GM19193 (cell line): ENCODE results near the gene CDKN1C.

Source experiments
- POLR2A ChIP-seq: IDR thresholded peaks from 4 replicates; pipeline ENCODE4 v1.6.1; 2011; ENCODE audit not compliant: insufficient read depth, insufficient read length; ENCODE audit errors: extremely low read depth

CDKN1C gene

DNA sequence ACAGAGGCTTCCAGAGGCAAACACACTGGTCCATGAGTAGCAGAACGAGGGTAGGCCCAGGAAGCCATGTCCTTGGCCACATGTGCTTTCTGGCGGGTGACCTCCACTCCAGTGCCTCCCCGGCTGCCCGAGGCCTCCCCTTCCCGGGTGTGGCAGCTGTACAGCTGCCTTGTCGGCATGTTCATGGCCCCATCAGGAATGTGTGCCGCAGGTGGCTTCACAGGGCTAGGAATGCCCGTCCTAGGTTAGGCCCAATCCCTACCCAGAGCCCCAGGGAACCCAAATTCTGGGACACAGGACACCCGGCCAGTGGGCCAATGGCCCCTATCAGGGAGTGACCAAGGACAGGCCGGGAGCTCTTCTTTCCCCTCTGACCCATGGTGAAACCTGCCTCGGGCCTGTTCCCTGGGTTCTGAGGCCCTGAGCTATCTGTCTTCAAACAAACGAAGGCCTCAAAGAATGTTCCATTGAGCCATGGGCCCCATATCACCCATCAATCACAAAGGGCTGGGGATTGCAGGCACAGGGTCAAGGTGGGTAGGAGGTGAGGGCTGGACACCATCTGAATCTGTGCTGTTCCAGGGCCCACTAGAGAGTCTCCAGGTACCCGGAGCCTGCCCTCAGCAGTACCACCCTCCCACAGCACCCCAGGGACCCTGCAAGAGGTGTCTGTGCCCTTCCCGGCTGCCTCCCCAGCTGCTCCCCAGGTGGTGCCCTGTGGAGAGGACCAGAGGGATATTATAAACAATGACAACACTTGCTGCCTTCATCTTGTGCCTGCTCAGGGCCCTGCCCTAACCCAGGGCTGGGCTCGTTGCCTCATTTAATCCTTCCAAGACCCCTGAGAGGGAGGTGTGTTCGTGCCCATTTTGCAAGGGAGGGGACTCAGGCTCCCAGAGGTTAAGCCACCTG lies 4.0 kb upstream of the CDKN1C start:
- no peak for TF ChIP-seq POLR2A

DNA sequence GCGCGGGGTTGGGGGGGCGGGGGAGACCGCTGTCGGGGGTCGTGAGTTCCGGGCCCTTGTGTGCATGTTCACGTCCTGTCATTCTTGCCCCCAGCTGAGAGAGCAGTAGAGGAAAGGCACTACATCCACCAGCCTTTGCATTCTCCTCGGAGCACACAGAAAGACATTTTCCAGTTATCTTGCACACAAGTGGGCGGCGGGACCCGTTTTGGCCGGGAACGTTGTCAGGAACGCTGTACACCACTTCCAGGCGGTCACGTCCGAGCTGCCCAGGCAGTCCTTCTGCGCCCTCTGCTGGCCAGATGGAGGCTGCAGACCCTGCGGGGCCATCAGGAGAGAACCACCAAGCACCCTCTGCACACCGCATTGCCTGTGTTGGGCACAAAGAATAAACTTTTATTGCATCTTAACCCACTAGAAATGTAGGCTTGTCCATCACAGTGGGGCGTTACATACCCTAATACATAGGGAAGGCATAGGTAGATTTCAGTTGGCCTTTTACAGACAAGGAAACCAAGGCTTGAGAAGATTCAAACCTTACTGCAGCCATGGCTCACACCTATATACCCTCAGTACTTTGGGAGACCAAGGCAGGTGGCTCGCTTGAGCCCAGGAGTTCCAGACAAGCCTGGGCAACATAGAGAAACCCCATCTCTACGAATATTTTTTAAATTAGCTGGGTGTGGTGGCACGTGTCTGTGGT lies 2.8 kb upstream of the CDKN1C start:
- no peak for TF ChIP-seq POLR2A

DNA sequence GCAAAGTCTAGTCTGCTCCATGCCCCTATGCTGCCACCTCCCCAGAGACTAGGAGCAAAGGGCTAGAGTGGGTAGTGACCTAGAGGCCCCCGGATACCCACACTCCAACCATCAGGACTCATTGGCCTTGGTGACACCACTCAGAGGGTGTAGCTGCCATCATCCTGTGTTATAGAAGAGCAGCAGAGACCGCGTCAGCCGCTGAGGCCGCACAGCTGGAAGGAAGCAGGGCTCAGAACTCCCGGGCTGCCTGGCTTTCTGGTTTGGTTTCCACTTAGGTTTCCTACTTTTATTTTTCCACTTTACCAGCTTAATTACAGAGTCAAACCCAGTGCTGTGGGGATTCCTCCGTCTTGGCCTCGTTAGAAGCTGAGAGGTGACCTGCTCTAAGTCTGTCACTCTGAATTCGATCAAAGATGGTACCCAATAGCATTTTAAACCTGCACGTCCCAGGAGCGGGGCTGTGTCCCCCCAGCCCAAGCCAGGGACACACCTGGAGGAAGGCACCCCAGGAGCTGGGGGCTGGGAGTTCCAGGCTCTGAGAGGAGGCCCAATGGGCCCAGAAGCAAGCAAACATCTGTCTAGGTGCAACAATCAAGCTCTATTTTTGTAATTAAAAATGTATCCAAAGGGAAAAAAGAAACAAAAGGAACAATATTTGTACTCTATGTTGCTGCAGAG lies 2.1 kb upstream of the CDKN1C start:
- TF ChIP-seq POLR2A = no peak

DNA sequence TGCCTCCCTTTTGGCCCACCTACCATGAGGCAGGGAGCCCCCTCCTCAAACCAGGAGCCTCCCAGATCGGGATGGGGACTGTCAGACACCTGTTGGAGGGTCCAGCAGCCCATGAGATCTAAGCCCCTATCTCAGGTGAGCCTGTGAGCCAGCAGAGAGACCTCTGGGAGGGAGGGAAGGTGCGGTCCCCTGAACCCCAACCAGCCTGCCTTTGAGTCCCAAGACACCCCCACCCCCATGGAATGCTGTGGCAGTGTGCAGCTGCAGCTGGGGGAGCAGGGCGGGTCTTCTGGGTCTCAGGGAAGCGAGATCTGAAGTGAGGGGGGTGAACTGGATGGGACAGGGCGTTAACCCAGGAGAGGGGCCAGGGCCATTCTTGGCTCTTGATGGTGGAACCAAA lies 1.4 kb upstream of the CDKN1C start:
- no peak for TF ChIP-seq POLR2A

DNA sequence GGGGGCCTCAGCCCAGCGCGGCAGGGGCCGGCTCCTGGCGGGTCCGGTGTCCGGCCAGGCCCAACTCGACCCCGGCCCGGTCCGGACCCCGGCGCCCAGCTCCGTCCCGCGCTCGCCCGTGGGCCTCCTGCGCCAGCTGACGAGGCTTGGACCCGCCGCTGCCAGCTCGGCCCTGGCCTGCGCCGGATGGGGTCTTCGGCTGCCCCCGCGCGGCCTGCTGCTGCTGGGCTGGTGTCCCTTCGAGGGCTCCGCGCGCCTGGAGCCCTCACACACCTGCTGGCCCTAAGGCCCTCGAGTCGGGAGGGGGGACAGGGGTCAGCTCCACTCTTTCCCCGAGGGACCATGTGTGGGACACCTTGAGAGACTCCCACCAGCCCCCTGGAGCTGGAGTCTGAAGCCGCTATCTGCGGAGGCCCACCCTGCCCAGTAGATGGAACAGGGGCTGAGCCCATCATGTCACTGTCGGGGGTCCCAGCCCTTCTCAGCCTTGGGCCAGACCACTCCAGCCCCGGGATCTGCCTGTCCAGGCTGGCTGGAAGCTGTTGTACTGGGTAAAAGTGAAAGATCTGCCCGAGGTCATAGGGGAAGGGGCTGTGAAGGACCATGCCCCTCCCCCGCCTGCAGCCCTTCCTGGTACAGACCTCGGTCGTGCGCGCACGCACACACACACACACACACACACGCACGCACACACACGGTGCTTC lies 768 bp upstream of the CDKN1C start:
- no peak for TF ChIP-seq POLR2A

DNA sequence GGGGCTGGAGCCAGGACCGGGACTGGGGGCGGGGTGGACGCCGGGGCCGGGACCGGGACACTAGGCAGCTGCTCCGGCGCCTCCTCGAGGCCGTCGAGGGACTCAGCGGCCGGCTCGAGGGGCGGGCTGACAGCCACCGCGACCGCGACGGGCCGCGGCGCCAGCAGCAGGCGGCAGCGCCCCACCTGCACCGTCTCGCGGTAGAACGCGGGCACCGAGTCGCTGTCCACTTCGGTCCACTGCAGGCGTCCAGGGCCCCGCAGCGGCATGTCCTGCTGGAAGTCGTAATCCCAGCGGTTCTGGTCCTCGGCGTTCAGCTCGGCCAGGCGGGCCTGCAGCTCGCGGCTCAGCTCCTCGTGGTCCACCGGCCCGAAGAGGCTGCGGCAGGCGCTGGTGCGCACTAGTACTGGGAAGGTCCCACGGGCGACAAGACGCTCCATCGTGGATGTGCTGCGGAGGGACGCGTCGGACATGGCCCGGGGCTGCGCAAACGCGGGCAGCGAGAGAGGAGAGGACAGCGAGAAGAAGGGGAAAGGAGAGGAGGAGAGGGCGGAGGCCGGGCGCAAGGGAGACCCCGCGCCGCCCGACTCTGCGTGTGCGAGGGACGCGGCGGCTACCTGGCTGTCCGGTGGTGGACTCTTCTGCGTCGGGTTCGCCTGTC lies 428 bp downstream of the CDKN1C start:
- no peak for TF ChIP-seq POLR2A

DNA sequence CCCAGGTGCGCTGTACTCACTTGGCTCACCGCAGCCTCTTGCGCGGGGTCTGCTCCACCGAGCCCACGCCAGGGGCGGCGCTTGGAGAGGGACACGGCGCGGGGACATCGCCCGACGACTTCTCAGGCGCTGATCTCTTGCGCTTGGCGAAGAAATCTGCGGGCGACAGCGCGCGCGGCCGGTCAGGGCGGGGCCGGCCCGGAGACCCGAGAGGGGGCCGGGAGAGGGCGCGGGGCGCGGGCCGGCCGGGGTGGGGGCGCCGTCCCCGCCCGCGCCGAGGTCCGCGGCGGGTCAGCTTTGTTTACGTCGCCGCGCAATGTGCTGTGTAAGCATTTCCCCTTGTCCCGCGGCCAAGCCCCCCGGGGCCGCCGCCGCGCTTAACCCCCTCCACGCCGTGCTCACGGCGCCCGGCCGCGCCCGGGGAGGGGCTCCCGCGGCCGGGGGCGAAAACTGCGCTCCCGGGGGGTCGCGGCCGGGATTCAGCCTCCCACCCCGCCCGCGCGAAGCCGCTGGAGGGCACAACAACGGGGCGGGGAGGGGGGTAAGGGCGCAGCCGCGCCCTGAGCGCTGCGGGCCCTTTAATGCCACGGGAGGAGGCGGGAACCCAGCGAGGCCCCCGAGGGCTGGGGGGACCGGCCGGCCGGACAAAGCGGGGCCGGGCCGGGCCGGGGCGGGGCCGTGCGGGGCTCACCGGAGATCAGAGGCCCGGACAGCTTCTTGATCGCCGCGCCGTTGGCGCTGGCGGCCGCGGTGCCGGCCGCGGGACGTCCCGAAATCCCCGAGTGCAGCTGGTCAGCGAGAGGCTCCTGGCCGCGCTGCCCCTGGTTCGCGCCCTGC lies 1.4 kb downstream of the CDKN1C start:
- no peak for TF ChIP-seq POLR2A

DNA sequence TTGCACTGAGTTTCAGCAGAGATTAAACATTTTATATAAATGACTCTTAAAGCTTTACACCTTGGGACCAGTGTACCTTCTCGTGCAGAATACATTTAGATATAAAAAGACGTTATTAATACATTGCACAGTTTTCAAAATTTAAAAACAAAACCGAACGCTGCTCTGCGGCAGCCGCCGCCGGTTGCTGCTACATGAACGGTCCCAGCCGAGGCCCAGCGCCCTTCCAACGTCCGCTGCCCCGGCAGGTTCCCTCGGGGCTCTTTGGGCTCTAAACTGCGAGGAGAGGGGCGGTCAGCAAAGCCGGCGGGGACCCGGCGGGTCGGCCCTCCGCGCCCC lies 2.0 kb downstream of the CDKN1C start:
- TF ChIP-seq POLR2A = no peak

DNA sequence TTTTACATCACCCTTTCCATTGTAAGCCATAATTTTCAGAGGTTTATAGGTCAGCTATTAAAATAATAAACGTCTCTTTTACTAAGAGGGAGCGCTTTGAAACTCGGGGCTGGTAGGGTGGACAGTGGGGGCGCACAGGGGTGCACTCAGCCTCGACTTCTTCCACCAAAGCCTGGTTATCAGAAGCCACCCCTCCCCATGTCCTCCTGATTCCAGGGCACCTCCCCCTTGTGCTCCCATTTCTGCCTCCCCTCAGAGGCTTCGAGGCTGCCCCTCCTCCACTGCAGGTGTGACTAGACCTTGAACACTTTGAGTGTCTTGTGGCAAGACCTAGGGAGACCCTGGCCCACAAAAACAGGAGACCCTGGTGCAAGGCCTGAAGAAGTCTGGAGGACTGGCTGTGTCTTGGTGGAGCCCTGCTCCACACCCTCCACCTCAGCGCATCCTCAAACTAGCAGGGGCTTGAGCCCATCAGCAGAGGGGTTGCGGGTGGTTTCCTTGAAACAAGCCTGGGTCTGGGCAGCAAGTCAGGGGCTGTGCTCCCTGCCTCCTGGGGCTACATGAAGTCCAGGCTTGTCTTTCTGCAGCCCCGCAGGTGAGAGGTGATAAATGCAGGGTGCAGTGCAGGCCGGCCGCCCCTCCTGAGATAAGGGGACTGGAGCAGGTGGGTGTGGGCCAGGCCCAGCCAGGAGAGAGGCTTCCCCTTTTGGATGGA lies 3.0 kb downstream of the CDKN1C start:
- TF ChIP-seq POLR2A = no peak

DNA sequence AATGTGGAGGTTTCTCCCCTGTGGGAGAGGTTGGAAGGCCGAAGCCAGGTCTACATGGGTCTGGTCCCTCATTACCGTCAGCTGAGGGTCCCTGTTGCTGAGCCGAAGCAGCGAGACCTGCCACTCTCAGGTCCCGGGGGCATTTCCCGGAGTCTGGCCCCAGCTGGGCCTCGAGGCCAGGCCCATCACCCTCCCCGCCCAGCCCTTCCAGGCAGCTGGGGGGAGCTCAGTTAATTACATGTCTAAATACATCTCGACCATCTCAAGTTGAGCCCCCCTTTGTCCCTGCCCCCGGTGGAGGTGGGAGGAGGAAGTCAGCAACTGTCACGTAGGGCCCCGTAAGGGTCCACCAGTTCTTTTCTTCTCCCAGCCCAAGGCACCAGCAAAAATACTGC lies 3.6 kb downstream of the CDKN1C start:
- TF ChIP-seq POLR2A = no peak

DNA sequence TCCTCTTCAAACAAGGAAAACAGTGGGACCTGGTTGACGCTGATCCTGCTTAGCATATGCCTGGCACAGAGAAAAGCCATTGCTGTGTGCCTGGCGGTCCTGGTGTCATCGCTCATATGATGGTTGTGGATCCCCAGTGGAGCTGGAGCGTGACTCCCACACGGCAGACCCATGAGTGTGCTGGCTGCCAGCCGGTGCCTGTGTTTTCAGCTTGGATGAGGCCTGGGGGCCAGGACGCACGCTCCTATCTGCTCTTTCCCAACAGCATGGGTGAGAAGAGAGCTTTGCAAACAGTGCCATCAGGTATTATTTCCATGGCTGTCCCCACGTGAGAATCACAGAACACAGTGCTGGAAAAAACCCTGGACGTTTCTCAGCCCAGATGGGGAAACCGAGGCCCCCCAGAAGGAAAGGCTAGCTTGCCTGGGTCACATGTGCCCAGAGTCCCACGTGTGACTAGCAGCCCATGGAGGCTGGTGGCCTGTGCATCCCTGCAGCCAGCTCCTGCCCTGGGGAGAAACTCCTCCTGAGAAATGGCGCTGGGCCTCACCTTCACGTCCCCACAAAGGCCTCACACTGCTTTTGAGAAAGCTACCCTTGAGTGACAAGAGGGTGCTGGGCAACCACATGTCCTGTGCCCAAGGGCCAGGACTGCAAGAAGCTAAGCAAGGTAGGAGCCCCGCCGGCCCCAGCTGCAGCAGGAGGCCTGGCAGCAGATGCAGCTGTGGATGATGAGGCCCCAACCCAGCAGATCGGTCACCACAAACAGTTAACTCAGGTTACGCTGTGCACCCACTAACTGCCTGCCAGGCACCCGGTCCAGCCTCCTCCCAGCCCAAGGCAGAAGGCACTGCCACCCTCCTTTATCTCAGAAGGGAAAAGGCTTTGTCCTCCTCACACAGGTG lies 4.2 kb downstream of the CDKN1C start:
- no peak for TF ChIP-seq POLR2A

DNA sequence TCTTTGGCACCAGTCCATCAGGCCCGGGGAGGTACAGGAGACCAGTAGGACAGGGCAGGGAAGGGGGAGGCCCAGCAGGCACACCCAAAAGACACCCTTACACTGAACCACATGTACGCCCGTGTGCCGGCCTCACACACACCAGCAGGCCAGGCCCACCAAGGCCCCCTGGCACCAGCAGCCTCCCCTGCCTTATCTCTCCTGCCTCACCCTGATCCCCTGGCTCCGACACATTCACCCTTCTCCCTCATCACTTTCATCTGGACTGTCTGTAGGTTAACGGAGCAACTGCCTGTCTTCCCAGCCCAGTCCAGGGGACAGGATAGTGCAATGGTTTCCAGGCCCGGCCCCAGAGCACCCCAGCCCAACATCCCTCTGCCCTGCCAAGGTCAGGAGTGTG lies 4.9 kb downstream of the CDKN1C start:
- TF ChIP-seq POLR2A = no peak
